SU-DHL-6 (cell line): ENCODE measurements around the gene SH3RF3.

Experiments
- EZH2phosphoT487 ChIP-seq: fragments of 200-600 bp; sonication (generic), shearing (Covaris generic); conservative IDR thresholded peaks from 2 replicates; pipeline ENCODE4 v1.6.1; 2018; ENCODE audit warnings: mild to moderate bottlenecking, antibody characterized with exemption, low read length, moderate library complexity, mixed read lengths
- TF ChIP-seq, protein P1 (sequence below): fragments of 200-600 bp; sonication (generic); IDR thresholded peaks from one replicate; pipeline ENCODE4 v1.5.1; 2017; ENCODE audit warnings: antibody characterized with exemption, mild to moderate bottlenecking, low read length, moderate library complexity; ENCODE audit not compliant: insufficient read depth, poor library complexity, severe bottlenecking

- TF ChIP-seq, protein P1, sequence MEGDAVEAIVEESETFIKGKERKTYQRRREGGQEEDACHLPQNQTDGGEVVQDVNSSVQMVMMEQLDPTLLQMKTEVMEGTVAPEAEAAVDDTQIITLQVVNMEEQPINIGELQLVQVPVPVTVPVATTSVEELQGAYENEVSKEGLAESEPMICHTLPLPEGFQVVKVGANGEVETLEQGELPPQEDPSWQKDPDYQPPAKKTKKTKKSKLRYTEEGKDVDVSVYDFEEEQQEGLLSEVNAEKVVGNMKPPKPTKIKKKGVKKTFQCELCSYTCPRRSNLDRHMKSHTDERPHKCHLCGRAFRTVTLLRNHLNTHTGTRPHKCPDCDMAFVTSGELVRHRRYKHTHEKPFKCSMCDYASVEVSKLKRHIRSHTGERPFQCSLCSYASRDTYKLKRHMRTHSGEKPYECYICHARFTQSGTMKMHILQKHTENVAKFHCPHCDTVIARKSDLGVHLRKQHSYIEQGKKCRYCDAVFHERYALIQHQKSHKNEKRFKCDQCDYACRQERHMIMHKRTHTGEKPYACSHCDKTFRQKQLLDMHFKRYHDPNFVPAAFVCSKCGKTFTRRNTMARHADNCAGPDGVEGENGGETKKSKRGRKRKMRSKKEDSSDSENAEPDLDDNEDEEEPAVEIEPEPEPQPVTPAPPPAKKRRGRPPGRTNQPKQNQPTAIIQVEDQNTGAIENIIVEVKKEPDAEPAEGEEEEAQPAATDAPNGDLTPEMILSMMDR = no peak
- no peak for TF ChIP-seq EZH2phosphoT487
Measured at GRCh38 chr2:109382951-109383350, 253.9 kb downstream of the SH3RF3 start.
